Tongue (tissue), 2 donors: Measurements from ENCODE around the gene SERP2. TPM values are rescaled to one million over a fixed set of nuclear protein-coding genes. Genes with fewer than 3 reads are reported as not detected.
A peak's percentile ranks its signal among the peaks of the same experiment; 100 is the strongest.

Experiments
- DNase-seq: peaks from one replicate; pipeline ENCODE4 v3.0.0-alpha.2; 2015
- total RNA-seq: library from RNA; depleted of rRNA; stranded (reverse); fragments of >200 nt; gene quantifications from one replicate; pipeline ENCODE4 v1.2.3, GENCODE V29; 2014

Gene SERP2
- total RNA-seq, 1 donor from 2014 or later, result 4.9 TPM

- no peak for DNase-seq
Observed at GRCh38 chr13:44435919-44436510, 62.4 kb downstream of the SERP2 start.

GRCh38 chr13:44436589-44437337 lies 63.1 kb downstream of the SERP2 start:
- peak; percentile 98 for DNase-seq

GRCh38 chr13:44437356-44438233 lies 64.0 kb downstream of the SERP2 start:
- peak; percentile 79 for DNase-seq

- no peak for DNase-seq
Observed at GRCh38 chr13:44438234-44438579, 64.6 kb downstream of the SERP2 start.

DNA sequence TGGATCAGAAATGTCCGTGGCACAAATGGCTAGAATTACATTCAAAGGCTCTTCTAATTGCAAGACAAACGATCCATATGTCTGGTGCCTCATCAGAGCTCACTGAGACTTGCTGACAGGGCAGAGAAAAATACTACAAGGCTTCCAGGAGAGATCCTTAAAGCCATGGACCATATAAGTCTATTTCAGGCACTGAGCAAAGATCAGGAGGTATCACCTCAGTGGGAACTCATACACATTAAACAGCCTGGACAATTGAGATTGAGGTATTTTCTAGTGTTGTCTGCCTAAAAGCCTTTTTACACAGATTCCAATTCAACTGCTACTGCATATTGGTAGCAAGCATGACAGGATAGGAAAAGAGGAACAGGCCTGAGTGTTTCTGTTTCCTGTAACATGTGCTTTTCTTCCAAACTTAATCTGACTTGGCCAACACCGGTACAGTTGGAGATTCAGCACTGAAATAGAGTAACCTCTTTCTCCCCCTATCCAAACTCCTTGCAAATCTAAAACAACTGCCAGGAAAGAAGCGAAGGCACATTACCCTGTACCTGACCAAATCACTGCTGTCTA lies 65.9 kb downstream of the SERP2 start:
- peak; percentile 51 for DNase-seq

DNA sequence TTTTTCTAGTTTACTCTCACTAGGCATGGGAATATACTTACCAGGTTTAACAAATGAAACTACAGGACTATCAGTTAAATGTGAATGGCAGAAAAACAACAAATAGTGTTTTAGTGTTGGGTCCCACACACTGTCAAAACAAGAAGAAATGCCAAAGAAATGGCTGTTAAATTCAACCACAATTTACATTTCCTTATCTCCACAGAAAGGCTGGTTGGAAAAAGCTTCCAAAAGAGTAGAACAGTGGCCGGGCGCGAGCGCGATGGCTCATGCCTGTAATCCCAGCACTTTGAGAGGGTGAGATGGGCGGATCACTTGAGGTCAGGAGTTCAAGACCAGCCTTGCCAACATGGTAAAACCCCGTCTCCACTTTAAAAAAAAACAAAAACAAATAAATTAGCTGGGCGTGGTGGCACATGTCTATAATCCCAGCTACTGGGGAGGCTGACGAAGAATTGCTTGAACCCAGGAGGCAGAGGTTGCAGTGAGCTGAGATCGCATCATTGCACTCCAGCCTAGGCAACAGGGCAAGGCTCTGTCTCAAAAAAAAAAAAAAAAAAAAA lies 66.5 kb downstream of the SERP2 start:
- no peak for DNase-seq

Other genes starting within 250 kb of the SERP2 start
- gene TSC22D1, start 202.5 kb downstream of the SERP2 start, total RNA-seq, result 144 TPM